Tibial nerve (tissue), 3 donors: ENCODE results near the gene OR9Q2.

Experiments
- CTCF ChIP-seq, 5 experiments: fragments of 200-600 bp in 3 of 5; fragments of 450-650 bp in 2 of 5; sonication (generic) in 3 of 5; IDR thresholded peaks; one replicate each; pipeline ENCODE4 v1.5.1; 2016 to 2019; ENCODE audit warnings: antibody characterized with exemption in 5 of 5, mild to moderate bottlenecking in 3 of 5, moderate library complexity in 2 of 5
- POLR2A ChIP-seq, 2 donors: fragments of 450-650 bp; IDR thresholded peaks; one replicate each; pipeline ENCODE4 v1.6.1; 2017; ENCODE audit warnings: antibody characterized with exemption in 2 of 2, mild to moderate bottlenecking in 2 of 2, moderate library complexity in 2 of 2

GRCh38 chr11:58222721-58223120 lies 33.9 kb downstream of the OR9Q2 start:
- TF ChIP-seq CTCF (IDR thresholded peaks at IDR 0.05) (no peak), POLR2A (IDR thresholded peaks at IDR 0.05) (no peak)
